Activated naive CD4-positive, alpha-beta T cell treated with Interleukin-2 at 50 U/mL for 16 hours (primary cell): ENCODE data around the gene ASB18.

Experiments used
- DNase-seq: peaks from one replicate; pipeline ENCODE4 v3.0.0-alpha.2; 2020

Gene ASB18

GRCh38 chr2:236240228-236240990, 23.8 kb downstream of the ASB18 start:
- DNase-seq = no peak

- DNase-seq = no peak
These were observed 24.7 kb downstream of the ASB18 start for GRCh38 chr2:236239276-236240065.

- DNase-seq = no peak
These were observed 25.5 kb downstream of the ASB18 start for GRCh38 chr2:236238751-236239150.

- no peak for DNase-seq
These were observed 26.6 kb downstream of the ASB18 start for GRCh38 chr2:236237468-236238190.

GRCh38 chr2:236236559-236237452, 27.4 kb downstream of the ASB18 start:
- DNase-seq = no peak

GRCh38 chr2:236229186-236229585, 35.0 kb downstream of the ASB18 start:
- DNase-seq = no peak

- no peak for DNase-seq
These were observed 40.5 kb downstream of the ASB18 start for GRCh38 chr2:236223675-236224074.

GRCh38 chr2:236221798-236222197, 42.4 kb downstream of the ASB18 start:
- DNase-seq = no peak

- no peak for DNase-seq
These were observed 44.8 kb downstream of the ASB18 start for GRCh38 chr2:236219411-236219810.

- DNase-seq = no peak
These were observed 46.3 kb downstream of the ASB18 start for GRCh38 chr2:236217926-236218325.

- no peak for DNase-seq
These were observed 47.5 kb downstream of the ASB18 start for GRCh38 chr2:236216711-236217110.

- DNase-seq = no peak
These were observed 48.4 kb downstream of the ASB18 start for GRCh38 chr2:236215761-236216333.

- no peak for DNase-seq
These were observed 49.0 kb downstream of the ASB18 start for GRCh38 chr2:236215196-236215595.

- DNase-seq = no peak
These were observed 49.7 kb downstream of the ASB18 start for GRCh38 chr2:236214376-236214995.

- no peak for DNase-seq
These were observed 52.9 kb downstream of the ASB18 start for GRCh38 chr2:236211296-236211695.

- no peak for DNase-seq
These were observed 53.7 kb downstream of the ASB18 start for GRCh38 chr2:236210536-236210935.

- no peak for DNase-seq
These were observed 54.2 kb downstream of the ASB18 start for GRCh38 chr2:236209996-236210395.

- DNase-seq = no peak
These were observed 54.7 kb downstream of the ASB18 start for GRCh38 chr2:236209535-236209934.

GRCh38 chr2:236208019-236208926, 55.9 kb downstream of the ASB18 start:
- no peak for DNase-seq

GRCh38 chr2:236207472-236207871, 56.7 kb downstream of the ASB18 start:
- no peak for DNase-seq
